ENCODE data around the gene ZBTB46. TPM values are rescaled to one million over a fixed set of nuclear protein-coding genes. Genes with fewer than 3 reads are reported as not detected.

ZBTB46 gene
- total RNA-seq, 1 donor from 2014 or later = 11.6 TPM

DNA sequence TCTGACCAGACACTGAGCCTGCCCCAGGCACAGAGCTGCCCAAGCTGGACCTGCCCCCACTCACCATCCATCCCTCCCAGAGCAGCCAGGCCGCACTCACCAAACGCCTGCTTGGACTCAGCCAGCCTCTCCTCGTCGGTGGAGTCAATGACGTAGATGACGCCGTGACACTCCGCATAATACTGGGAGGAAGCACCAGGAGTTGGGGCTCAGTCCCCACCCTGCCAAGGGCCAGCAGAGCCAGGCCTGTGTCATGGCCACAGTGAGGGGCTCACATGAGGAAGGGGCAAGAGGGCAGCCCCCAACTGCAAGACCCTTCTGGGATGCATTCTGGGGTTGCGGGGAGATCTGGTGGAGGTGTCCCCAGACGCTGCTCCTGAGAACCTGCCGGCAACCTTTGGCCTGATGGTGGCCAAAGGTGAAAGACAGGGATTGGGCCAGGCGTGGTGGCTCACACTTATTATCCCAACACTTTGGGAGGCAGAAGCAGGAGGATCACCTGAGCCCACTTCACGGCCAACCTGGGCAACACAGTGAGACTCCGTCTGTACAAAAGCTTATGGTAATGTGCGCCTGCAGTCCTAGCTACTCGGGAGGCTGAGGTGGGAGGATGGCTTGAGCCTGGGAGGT lies 128.9 kb downstream of the ZBTB46 start:
- no peak overlapping the region for H3K4me3 Mint-ChIP-seq
- TF ChIP-seq, protein P1, sequence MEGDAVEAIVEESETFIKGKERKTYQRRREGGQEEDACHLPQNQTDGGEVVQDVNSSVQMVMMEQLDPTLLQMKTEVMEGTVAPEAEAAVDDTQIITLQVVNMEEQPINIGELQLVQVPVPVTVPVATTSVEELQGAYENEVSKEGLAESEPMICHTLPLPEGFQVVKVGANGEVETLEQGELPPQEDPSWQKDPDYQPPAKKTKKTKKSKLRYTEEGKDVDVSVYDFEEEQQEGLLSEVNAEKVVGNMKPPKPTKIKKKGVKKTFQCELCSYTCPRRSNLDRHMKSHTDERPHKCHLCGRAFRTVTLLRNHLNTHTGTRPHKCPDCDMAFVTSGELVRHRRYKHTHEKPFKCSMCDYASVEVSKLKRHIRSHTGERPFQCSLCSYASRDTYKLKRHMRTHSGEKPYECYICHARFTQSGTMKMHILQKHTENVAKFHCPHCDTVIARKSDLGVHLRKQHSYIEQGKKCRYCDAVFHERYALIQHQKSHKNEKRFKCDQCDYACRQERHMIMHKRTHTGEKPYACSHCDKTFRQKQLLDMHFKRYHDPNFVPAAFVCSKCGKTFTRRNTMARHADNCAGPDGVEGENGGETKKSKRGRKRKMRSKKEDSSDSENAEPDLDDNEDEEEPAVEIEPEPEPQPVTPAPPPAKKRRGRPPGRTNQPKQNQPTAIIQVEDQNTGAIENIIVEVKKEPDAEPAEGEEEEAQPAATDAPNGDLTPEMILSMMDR (IDR thresholded peaks at IDR 0.05; ENCODE audit: unreplicated experiment) = no peak
- no peak for DNase-seq (ENCODE audit: low spot score in 2 of 2, unreplicated experiment in 2 of 2)
- H3K4me1 Mint-ChIP-seq = peaks cover 7% of the 10 kb centered on the region
- H3K36me3 Mint-ChIP-seq = peaks cover 9% of the 10 kb centered on the region
- H3K27me3 Mint-ChIP-seq (ENCODE audit: low read depth) = no peaks in the 10 kb centered on the region
- H3K9me3 Mint-ChIP-seq = no peaks in the 10 kb centered on the region
- no peak overlapping the region for H3K27ac Mint-ChIP-seq

- no peaks in the 10 kb centered on the region for H3K9me3 Mint-ChIP-seq
- DNase-seq (ENCODE audit: low spot score in 2 of 2, unreplicated experiment in 2 of 2) = peak in 1 of 2 experiments; percentile 19
- peaks cover 6% of the 10 kb centered on the region for H3K36me3 Mint-ChIP-seq
- H3K27me3 Mint-ChIP-seq (ENCODE audit: low read depth) = no peaks in the 10 kb centered on the region
- TF ChIP-seq, protein P1 (IDR thresholded peaks at IDR 0.05; ENCODE audit: unreplicated experiment) = no peak
- H3K27ac Mint-ChIP-seq = no peak overlapping the region
- H3K4me1 Mint-ChIP-seq = peaks cover under 1% of the 10 kb centered on the region
- H3K4me3 Mint-ChIP-seq = no peak overlapping the region
Observed at GRCh38 chr20:63701329-63702035, 129.6 kb downstream of the ZBTB46 start.

- Mint-ChIP-seq H3K27me3 (ENCODE audit: low read depth) (no peaks in the 10 kb centered on the region), H3K4me3 (no peak overlapping the region), H3K27ac (no peak overlapping the region), H3K36me3 (peaks cover 6% of the 10 kb centered on the region), H3K4me1 (no peaks in the 10 kb centered on the region), H3K9me3 (no peaks in the 10 kb centered on the region)
- no peak for DNase-seq (ENCODE audit: low spot score in 2 of 2, unreplicated experiment in 2 of 2)
- TF ChIP-seq, protein P1 (IDR thresholded peaks at IDR 0.05; ENCODE audit: unreplicated experiment) = no peak
Observed at GRCh38 chr20:63701051-63701328, 130.1 kb downstream of the ZBTB46 start.

GRCh38 chr20:63700199-63701050 lies 130.6 kb downstream of the ZBTB46 start:
- Mint-ChIP-seq H3K27me3 (ENCODE audit: low read depth) (no peaks in the 10 kb centered on the region), H3K36me3 (peaks cover 6% of the 10 kb centered on the region), H3K9me3 (no peaks in the 10 kb centered on the region), H3K4me1 (no peaks in the 10 kb centered on the region), H3K27ac (no peak overlapping the region), H3K4me3 (no peak overlapping the region)
- TF ChIP-seq, protein P1 (IDR thresholded peaks at IDR 0.05; ENCODE audit: unreplicated experiment) = no peak
- DNase-seq (ENCODE audit: low spot score in 2 of 2, unreplicated experiment in 2 of 2) = no peak

GRCh38 chr20:63699466-63700198 lies 131.4 kb downstream of the ZBTB46 start:
- H3K9me3 Mint-ChIP-seq = no peaks in the 10 kb centered on the region
- no peaks in the 10 kb centered on the region for H3K27me3 Mint-ChIP-seq (ENCODE audit: low read depth)
- H3K27ac Mint-ChIP-seq = no peak overlapping the region

More at GRCh38 chr20:63699466-63700198, 131.4 kb downstream of the ZBTB46 start:
- peaks cover under 1% of the 10 kb centered on the region for H3K36me3 Mint-ChIP-seq
- no peak for DNase-seq (ENCODE audit: low spot score in 2 of 2, unreplicated experiment in 2 of 2)
- H3K4me1 Mint-ChIP-seq = no peaks in the 10 kb centered on the region
- no peak overlapping the region for H3K4me3 Mint-ChIP-seq
- TF ChIP-seq, protein P1 (IDR thresholded peaks at IDR 0.05; ENCODE audit: unreplicated experiment) = no peak

Data from mesothelial cell of epicardium (in vitro differentiated cells).